Renal cortex interstitium (tissue), 11 donors: ENCODE measurements around the gene DNAH1. TPM values are rescaled to one million over a fixed set of nuclear protein-coding genes. Genes with fewer than 3 reads are reported as not detected.
"Not testable (repeated sequence)": the region's sequence is repeated elsewhere in the genome, so short reads cannot be mapped to it uniquely, and the experiment has no call there.

Experiments
- DNase-seq, 11 donors: peaks; one replicate each; pipeline ENCODE4 v3.0.0-alpha.2; 2013; ENCODE audit warnings: low read depth in 9 of 11, low spot score in 4 of 11; ENCODE audit errors: extremely low read depth in 1 of 11
- polyA plus RNA-seq, 3 donors: library from polyadenylated mRNA; unstranded; fragments of 120-200 nt; gene quantifications; one replicate each; pipeline ENCODE4 v1.2.1, GENCODE V29; 2013; ENCODE audit not compliant: insufficient read length in 3 of 3

Gene DNAH1
- polyA plus RNA-seq, 3 donors = 10.0 to 13.9 (median 10.3) TPM

GRCh38 chr3:52326976-52327375 is 10.9 kb downstream of the DNAH1 start:
- no peak for DNase-seq

- DNase-seq = no peak
Measured at GRCh38 chr3:52327486-52328290, 11.6 kb downstream of the DNAH1 start.

DNA sequence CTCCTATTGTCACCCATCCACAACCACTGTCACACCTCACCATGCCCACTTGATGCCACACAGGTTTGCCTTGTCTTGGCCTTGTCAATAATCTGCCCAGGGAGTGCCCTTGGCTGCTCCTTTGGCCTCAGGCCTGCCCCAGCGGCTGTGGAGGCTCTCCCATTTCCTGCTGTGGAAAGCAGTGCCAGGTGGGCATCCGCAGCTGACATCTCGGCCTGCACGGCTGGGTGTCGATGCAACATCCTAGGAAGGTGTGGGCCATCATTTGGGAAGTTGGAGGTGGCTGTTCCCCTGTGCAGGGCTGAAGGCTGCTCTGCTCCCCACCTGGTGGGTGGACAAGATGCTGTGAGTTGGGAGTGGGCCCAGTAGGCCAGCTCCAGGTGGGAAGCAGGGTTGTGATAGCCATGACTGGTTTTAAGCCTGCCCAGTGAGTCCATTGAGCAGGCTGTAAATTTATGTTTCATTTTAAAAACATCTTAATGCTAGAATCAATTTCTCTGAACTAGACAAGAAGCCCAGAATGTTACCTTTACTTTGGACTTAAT is 12.5 kb downstream of the DNAH1 start:
- no peak for DNase-seq

DNA sequence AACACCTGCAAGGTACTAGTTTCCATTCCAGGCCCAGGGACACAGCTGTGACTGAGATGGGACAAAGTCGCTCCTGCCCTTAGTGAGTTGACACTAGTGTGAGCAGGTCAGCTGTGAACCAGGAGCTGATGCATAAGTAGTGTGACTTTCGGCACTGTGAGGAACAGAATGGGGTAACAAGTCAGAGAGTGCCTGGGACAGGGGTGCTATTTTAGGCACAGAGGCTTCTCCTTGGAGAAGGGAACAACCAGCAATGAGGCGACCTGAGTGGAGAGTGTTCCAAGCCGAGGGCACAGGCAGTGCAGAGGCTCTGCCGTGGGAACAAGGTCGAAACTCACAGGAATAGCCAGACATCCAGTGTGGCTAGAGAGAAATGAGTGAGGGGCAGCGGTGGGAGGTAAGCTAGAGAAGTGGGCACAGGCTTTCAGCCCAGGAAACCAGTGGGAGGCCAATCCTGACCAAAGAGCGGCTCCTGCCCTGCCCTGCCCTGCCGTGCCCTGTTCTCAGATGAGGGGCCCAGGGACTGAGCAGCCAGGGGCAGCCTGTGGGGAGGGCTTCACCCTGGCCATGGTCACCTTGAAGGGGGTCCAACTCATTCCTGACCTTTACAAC is 14.2 kb downstream of the DNAH1 start:
- no peak for DNase-seq

DNA sequence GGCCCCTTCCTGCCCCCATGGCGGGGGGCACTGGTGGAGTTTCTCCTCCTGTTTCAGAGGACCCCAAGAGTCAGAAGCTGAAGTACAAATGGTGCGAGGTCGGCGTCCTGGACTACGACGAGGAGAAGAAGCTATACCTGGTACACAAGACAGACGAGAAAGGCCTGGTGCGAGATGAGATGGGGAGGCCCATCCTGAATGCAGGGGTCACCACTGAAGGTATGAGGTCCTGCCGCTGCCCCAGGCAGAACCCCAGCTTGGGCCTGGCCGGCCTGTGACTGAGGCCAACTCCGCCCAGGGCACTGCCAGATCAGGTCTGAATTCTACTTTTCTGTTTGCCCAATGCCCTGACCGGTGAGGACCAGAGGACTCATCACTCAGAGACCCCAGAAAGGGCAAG is 15.0 kb downstream of the DNAH1 start:
- DNase-seq = no peak

DNA sequence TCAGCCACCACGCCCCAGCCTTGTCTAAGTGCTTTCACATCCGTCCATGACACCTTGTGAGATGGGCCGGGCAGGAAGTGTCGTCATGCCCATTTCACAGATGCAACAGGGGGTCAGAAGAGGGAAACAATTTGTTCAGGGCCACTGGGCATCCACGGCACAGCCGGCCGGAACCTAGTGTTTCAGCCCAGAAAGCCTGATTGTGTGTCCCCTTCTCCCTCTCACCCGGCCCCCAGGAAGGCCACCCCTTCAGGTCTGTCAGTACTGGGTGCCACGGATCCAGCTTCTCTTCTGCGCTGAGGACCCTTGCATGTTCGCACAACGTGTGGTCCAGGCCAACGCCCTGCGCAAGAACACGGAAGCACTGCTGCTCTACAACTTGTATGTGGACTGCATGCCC is 15.8 kb downstream of the DNAH1 start:
- DNase-seq = no peak

GRCh38 chr3:52333869-52334557 is 17.9 kb downstream of the DNAH1 start:
- DNase-seq = no peak

- DNase-seq = not testable (repeated sequence)
Measured at GRCh38 chr3:52338131-52338530, 22.0 kb downstream of the DNAH1 start.

DNA sequence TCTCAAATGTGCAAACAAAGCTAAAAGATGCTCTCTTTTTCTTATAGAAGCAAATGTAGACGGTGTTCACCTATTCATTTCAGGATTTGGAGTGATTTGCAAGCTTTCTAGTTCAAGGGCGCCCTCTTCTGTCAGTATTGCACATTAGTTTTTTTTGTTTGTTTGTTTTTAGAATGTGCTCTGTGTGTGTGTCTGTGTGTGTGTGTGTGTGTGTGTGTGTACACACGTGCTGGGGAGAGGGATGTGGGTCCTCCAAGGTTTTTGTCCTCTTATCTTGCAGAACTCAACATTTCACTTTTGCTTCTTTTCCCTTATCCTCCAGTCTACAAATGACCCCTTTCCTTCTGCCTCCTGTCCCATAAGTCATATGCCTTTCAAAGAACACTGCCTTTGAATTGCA is 23.5 kb downstream of the DNAH1 start:
- DNase-seq = peak; percentile 45 to 90 (median 74)

GRCh38 chr3:52341123-52341522 is 25.0 kb downstream of the DNAH1 start:
- no peak for DNase-seq

DNA sequence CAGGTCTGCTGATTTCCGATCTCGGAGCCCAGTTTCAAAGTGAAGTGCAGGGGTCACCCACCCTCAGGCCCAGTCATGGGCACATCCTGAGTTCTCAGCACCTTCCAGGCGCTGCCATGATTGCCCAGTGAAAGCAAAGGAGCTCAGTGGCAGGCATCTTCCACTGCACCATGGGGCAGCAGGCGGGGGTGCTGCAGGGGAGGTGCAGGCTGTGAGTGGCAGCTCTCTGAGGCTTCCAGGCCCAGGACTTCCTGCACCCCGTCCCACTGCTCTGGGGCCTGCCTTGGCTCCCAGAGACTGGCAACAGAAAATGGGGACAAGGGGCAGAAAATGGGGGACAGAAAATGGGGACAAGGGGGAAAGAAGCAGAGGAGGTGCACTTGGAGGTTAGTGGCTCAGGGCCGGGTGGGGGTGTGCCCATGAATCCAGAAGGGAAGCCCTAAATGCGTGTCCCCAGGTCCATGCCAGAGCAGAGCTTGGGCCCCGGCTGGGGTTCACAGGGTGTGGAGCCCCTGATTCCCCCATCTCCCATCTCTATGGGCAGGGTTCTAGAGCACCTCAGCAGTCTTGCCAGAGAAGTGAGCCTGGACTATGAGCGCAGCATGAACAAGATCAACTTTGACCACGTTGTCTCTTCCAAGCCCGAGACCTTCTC is 28.0 kb downstream of the DNAH1 start:
- DNase-seq = no peak

GRCh38 chr3:52345521-52346109 is 29.5 kb downstream of the DNAH1 start:
- no peak for DNase-seq

DNA sequence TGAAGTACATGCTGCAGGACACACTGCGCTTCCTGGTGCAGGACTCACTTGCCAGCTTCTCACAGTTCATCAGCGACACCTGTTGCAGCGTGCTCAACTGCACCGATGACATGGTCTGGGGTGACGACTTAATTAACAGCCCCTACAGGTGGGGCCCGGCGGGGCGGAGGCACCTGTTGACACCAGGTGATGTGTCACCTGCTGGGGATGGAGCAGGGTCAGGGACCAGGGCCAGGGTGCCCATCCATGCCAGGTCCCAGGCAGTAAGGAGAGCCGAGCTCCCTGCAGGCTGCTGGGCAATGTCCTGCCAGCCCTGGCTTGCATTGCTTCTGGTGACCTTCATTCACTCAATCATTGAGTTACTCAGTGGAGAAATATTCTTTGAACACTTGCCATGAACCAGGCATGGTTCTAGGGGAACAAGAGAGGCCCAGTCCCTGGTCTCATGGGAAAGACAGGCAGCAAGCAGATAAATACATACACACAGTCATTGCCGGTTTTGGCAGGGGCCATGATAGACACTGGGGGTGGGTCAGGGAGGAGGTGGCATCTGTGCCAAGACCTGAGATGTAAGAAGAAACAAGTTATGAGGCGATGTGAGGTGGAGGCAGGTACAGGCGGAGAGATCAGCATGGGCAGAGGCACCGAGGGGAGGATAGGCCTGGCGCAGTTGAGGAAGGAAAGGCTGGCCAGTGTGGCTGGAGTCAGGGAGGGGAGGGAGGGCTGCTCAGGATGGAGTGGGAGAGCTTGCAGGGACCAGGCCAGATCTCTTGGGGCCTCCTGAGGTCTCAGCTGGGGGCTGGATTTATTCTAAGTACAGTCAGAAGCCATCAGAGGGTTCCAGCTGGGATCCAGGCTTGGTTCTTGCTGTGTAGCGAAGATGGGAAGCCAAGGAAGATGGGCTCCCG is 30.8 kb downstream of the DNAH1 start:
- no peak for DNase-seq

DNA sequence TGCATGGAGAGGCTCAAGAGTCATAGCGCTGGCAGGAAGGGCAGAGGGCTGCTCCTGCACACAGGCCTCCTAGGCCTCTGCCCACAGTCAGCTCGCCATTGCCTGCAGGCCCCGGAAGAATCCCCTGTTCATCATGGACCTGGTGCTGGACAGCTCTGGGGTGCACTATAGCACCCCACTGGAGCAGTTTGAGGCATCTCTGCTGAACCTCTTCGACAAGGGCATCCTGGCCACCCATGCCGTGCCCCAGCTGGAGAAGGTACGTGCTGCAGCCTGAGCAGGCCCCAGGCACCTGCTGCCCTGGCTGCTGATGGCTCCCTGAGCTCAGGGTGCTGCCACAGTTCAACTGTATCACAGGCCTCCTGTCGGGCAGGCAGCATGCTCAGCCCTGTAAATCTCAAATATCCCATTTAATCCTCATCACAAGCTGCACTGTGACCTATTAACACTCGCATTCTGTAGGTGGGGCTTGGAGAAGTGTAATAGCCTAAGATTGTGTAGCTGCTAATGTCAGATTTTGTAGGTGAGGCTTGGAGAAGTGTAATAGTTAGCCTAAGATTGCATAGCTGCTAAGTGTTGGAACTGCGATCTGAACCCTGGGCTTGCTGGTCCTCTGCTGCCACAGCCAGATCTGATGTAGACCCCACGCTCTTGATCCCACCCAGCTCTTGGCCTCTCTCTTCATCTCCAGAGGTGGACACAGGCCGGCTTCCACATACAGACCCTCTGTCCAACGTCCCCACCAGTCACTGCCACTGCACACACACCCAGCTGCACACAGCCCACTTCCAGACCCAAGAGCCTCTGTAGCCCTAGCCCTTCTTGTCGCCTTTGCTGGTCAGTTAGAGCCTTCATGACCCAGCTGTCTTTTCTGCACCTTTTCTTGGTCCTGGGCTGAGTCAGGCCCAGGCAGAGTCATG is 31.9 kb downstream of the DNAH1 start:
- DNase-seq = no peak

GRCh38 chr3:52349131-52349530 is 33.0 kb downstream of the DNAH1 start:
- DNase-seq = no peak

DNA sequence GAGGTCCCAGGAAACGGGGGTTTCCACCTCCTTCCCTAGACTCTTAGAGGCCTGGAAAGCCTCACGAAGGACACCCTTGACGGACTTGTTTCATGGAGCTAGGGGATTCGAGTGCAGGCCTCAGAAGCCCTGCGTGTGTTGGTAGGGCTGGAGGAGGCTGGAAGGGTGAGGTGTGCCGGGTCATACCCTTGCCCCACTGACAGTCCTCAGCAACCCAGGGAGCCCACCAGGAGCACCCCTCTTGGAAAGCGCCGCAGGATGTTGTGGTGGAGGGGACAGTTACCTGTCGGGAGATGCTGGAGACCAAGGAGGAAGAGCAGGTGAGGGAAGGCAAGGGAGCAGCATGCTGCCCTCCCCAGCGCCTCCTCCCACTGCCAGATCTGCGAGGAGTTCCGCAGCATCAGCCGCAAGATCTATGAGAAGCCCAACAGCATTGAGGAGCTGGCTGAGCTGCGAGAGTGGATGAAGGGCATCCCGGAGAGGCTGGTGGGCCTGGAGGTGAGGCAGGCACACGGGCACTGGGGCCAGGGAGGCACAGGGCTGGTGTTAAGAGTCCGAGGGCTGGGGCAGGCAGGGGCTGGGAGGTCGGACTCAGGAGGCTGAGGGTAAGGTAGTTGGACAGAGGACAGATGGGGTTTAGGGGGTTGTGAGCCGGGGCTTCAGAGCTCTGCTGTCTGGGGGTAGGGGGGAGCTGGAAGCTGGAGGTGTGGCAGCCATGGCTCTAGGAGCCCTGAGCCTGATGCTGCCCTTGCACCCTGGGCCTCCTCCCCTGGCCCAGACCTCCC is 33.7 kb downstream of the DNAH1 start:
- no peak for DNase-seq
